Measurements from ENCODE around the gene PPTC7.

Gene PPTC7

DNA sequence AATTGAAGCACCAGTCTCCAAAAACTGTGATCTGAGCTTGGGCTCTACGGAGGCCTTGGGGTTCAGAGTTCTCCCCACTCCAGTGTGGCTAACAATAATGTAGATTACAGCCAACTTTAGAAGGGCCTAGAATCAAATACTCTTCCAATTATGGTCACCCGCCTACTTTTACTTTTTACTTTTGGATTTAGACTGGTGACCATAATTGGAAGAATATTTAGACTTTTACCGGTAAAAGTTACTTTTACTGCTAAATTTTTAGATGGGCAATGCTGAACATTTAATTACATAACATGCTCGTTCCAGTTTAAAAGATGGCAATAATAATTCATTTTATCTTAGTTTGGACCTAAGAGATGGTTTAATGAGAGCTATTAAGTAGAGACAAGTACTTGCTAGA lies 39.2 kb downstream of the PPTC7 start:
- in situ Hi-C loops (cut with MboI; ENCODE audit: low pct_unique_long_range_greater_than_20kb, low sequenced_read_pairs, unreplicated experiment), result no loop called here
- TF ChIP-seq, protein P1, sequence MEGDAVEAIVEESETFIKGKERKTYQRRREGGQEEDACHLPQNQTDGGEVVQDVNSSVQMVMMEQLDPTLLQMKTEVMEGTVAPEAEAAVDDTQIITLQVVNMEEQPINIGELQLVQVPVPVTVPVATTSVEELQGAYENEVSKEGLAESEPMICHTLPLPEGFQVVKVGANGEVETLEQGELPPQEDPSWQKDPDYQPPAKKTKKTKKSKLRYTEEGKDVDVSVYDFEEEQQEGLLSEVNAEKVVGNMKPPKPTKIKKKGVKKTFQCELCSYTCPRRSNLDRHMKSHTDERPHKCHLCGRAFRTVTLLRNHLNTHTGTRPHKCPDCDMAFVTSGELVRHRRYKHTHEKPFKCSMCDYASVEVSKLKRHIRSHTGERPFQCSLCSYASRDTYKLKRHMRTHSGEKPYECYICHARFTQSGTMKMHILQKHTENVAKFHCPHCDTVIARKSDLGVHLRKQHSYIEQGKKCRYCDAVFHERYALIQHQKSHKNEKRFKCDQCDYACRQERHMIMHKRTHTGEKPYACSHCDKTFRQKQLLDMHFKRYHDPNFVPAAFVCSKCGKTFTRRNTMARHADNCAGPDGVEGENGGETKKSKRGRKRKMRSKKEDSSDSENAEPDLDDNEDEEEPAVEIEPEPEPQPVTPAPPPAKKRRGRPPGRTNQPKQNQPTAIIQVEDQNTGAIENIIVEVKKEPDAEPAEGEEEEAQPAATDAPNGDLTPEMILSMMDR (IDR thresholded peaks at IDR 0.05; ENCODE audit: extremely low read depth, insufficient read depth, missing control alignments), result no peak

DNA sequence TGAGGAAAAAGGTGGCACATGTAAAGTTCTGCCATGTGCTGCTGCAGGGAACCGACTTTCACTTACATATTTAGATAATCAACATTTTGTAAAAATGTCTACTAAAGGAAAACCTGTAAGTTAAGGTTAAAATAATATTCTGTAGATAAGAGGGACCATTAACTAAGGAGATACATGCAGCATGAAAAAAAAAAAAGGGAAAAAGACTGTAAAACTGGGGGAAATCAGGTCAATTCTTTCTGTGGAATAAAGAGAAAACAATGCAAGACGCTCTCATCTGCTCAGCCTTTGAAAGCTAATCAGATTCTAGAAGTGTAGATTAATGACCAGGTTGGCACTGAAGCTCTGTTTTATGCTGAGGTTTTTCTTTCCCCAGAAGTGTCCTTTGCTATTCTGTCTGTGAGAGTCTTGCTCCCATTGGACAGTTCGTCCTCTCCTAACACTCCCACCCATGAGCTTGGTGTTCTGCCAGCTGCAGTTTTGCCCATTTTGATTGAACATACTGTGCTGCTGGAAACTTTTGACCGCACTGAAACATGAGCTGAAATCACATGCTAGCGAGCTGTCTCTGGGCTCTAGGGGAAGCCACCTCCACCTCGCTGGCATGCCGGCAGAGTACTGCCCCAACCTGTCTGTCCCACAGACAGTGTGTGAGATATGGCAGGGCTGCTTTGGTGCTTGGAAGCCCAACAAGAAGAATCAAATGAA lies 39.7 kb downstream of the PPTC7 start:
- DNase-seq (ENCODE audit: low spot score), result no peak
- TF ChIP-seq, protein P1 (IDR thresholded peaks at IDR 0.05; ENCODE audit: extremely low read depth, insufficient read depth, missing control alignments), result no peak
- in situ Hi-C loops (cut with MboI; ENCODE audit: low pct_unique_long_range_greater_than_20kb, low sequenced_read_pairs, unreplicated experiment), result no loop called here

More for the DNA sequence above, 39.2 kb downstream of the PPTC7 start:
- DNase-seq (ENCODE audit: low spot score), result no peak

DNA sequence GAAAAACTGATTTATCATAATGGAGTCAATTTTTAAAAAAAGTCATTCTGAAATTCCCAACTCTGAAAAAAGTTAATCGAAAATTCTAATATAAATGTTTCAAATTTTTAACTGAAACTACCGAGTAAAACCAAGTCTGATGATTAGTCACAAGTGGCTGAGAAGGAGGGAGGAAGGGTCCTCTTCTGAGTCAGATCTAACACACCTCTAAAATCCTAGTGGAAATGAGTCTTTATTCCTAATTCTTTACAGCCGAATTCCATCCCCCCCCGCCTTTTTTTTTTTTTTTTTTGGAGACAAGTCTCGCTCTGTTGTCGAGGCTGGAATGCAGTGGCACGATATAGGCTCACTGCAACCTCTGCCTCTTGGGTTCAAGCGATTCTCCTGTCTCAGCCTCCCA lies 43.1 kb downstream of the PPTC7 start:
- in situ Hi-C loops (cut with MboI; ENCODE audit: low pct_unique_long_range_greater_than_20kb, low sequenced_read_pairs, unreplicated experiment), result no loop called here
- TF ChIP-seq, protein P1 (IDR thresholded peaks at IDR 0.05; ENCODE audit: extremely low read depth, insufficient read depth, missing control alignments), result no peak
- DNase-seq (ENCODE audit: low spot score), result no peak

DNA sequence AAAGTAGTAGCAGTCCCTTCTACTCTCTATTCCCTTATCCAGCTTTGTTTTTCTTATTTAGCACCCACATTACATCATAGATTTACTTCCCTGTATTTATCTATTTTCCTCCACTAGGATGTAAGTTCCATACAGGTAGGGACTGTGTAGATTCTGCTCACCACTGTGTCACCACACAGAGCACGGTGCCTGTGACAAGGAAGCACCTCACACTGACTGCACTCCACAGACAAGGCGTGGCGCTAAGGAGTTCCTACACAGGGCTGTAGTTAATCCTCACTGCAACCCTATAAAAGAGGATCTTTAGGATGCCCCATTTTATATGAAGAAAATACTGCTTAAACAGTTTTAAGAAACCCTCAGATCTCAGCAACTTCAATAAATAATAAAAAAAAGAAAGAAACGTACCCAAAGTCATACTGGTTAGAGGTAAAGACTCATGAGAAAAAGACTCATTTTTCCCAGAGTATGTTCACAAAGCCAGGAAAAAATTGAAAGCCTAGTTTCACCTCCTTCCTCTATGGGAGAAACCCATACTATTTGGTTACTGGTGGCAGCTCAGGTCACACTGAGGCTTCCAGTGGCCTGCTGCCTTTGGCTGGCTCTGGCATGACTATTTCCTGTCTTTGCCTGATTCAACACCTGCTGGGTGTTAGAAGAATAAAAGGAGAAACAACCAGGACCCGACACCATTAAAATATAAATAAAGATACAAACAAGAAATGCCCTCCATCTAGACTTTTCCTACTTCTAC lies 44.1 kb downstream of the PPTC7 start:
- in situ Hi-C loops (cut with MboI; ENCODE audit: low pct_unique_long_range_greater_than_20kb, low sequenced_read_pairs, unreplicated experiment), result no loop called here
- DNase-seq (ENCODE audit: low spot score), result no peak
- TF ChIP-seq, protein P1 (IDR thresholded peaks at IDR 0.05; ENCODE audit: extremely low read depth, insufficient read depth, missing control alignments), result no peak

DNA sequence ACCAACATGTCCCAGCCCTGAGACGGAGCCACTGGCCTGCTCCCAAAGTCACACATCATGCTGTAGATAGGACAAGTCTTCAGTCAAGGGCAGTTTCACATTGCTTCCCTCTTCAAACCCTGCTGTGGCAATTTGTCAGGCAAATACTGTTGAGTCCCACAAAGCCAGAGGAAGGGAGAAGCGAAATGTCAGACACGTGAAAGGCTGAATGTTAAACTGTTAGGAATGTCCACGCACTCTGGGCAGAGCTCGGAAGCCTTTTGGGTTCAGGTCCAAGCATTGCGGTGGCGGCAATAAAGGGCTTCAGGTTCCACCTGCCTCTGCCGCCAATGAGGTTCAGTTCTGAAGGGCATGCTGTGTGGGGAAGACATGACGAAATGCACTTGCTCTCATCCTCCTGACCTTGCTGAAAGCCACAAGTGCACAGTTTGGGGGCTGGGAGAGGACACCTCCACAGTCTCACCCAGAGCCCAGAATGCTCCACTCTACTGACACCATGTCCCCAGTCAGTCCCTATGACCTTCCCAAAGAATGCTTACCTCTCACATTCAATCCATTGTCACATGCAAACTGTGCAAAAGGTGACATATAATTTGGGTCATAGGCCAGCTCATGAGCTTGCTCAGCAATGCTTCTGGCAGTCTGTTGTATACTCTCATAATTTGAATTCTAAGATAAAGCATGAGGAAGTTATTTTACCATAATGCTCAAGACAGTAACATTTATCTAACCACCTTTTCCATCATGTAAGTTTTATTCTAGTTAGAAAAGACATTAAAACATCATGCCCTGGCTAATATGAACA lies 45.3 kb downstream of the PPTC7 start:
- no peak for DNase-seq (ENCODE audit: low spot score)
- in situ Hi-C loops (cut with MboI; ENCODE audit: low pct_unique_long_range_greater_than_20kb, low sequenced_read_pairs, unreplicated experiment), result no loop called here
- TF ChIP-seq, protein P1 (IDR thresholded peaks at IDR 0.05; ENCODE audit: extremely low read depth, insufficient read depth, missing control alignments), result no peak

DNA sequence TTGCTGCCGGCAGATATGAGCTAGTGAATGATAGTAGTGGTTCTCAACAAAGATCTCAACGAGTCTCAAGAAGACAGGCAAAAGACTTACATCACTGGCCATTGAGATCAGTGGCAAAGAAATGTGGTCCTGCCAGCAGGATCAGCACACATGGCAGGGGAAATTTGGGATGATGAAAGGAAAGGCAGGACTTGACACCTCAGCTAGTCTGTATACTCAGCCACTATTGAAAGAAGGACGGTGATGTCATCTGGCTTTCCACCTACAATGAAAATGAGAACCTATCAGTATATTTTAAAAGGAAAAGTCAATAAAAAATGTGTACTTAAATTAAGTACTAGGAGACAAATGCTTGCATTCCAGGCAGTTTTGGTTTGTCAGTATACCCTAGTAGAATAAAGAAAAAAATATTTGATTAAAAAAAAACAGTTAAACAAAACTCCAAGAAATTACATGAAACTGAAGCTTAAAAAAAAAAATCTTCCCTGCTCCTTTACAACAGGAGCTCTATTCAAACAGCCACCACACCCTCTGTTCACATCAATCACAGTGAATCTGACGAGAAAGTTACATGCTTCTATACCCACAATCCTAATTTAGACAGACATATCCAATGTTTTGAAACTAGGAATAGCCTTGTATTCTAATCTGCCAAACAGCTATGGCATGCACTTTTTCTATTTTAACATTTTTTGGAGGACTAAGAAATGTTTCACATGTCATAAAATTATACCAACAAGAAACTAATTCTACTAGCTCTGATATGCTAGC lies 46.1 kb downstream of the PPTC7 start:
- TF ChIP-seq, protein P1 (IDR thresholded peaks at IDR 0.05; ENCODE audit: extremely low read depth, insufficient read depth, missing control alignments), result no peak
- in situ Hi-C loops (cut with MboI; ENCODE audit: low pct_unique_long_range_greater_than_20kb, low sequenced_read_pairs, unreplicated experiment), result no loop called here
- DNase-seq (ENCODE audit: low spot score), result no peak
